HG02623 (cell line): Measurements from ENCODE around the gene ANTXR2.
A peak's percentile ranks its signal among the peaks of the same experiment; 100 is the strongest.
"Not testable (repeated sequence)": the region's sequence is repeated elsewhere in the genome, so short reads cannot be mapped to it uniquely, and the experiment has no call there.

Source experiments
- ATAC-seq: cut with Tn5 transposase; IDR thresholded peaks from one replicate; pipeline ENCODE4 v1.9.1; 2021; ENCODE audit warnings: moderate library complexity; ENCODE audit not compliant: unreplicated experiment

ANTXR2 gene

GRCh38 chr4:80072744-80073472 is at the start of gene ANTXR2:
ANTXR2 (minus strand) TSS chr4:80073229; CDS start chr4:80072560, 669 bp downstream.
- ATAC-seq: peak; percentile 63

GRCh38 chr4:80121815-80122214 is 48.8 kb upstream of the ANTXR2 start:
- not testable (repeated sequence) for ATAC-seq

GRCh38 chr4:80119620-80120019 is 46.6 kb upstream of the ANTXR2 start:
- not testable (repeated sequence) for ATAC-seq

- no peak for ATAC-seq
Observed at GRCh38 chr4:80116516-80116915, 43.5 kb upstream of the ANTXR2 start.

- no peak for ATAC-seq
Observed at GRCh38 chr4:80115368-80116181, 42.5 kb upstream of the ANTXR2 start.

- no peak for ATAC-seq
Observed at GRCh38 chr4:80114732-80115265, 41.8 kb upstream of the ANTXR2 start.

GRCh38 chr4:80113615-80114014 is 40.6 kb upstream of the ANTXR2 start:
- no peak for ATAC-seq

GRCh38 chr4:80112236-80112635 is 39.2 kb upstream of the ANTXR2 start:
- no peak for ATAC-seq

- no peak for ATAC-seq
Observed at GRCh38 chr4:80111276-80111675, 38.2 kb upstream of the ANTXR2 start.

GRCh38 chr4:80107374-80107773 is 34.3 kb upstream of the ANTXR2 start:
- ATAC-seq: no peak

- ATAC-seq: no peak
Observed at GRCh38 chr4:80104927-80105326, 31.9 kb upstream of the ANTXR2 start.

GRCh38 chr4:80103629-80104028 is 30.6 kb upstream of the ANTXR2 start:
- no peak for ATAC-seq

GRCh38 chr4:80101792-80102116 is 28.7 kb upstream of the ANTXR2 start:
- no peak for ATAC-seq

- no peak for ATAC-seq
Observed at GRCh38 chr4:80101071-80101791, 28.2 kb upstream of the ANTXR2 start.

- no peak for ATAC-seq
Observed at GRCh38 chr4:80099671-80100070, 26.6 kb upstream of the ANTXR2 start.

GRCh38 chr4:80098635-80099034 is 25.6 kb upstream of the ANTXR2 start:
- no peak for ATAC-seq

- ATAC-seq: no peak
Observed at GRCh38 chr4:80097400-80098177, 24.6 kb upstream of the ANTXR2 start.

- no peak for ATAC-seq
Observed at GRCh38 chr4:80096175-80096850, 23.3 kb upstream of the ANTXR2 start.

- ATAC-seq: no peak
Observed at GRCh38 chr4:80094191-80094590, 21.2 kb upstream of the ANTXR2 start.

- ATAC-seq: no peak
Observed at GRCh38 chr4:80093563-80093962, 20.5 kb upstream of the ANTXR2 start.
